GM20000 (cell line): Measurements from ENCODE around the gene XRCC4.

Source experiments
- DNase-seq: peaks from one replicate; pipeline ENCODE4 v3.0.0; 2012; ENCODE audit warnings: low spot score
- TF ChIP-seq, protein P1 (sequence below): IDR thresholded peaks from 2 replicates; pipeline ENCODE4 v1.5.1; 2012; ENCODE audit warnings: mild to moderate bottlenecking, control low read depth; ENCODE audit errors: extremely low read depth, missing control alignments

Gene XRCC4

DNA sequence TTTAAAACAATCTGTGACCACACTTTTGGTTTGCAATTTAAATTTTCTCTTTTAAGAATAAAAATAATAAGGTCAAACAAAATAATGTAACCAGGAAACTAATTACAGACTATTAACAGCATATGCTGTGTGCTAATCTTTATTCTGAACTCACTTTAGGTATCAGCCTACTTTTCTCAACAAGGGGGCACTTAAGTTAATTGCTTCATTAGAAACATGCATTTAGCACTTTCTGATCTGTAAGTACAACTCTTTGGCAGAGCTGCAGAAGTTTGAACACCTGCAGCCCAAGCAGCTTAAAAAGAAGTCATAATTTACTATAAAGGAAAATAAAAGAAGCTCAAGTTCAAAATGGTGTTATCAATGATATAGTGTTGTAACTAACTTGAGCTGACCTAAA lies 21.7 kb downstream of the XRCC4 start:
- TF ChIP-seq, protein P1, sequence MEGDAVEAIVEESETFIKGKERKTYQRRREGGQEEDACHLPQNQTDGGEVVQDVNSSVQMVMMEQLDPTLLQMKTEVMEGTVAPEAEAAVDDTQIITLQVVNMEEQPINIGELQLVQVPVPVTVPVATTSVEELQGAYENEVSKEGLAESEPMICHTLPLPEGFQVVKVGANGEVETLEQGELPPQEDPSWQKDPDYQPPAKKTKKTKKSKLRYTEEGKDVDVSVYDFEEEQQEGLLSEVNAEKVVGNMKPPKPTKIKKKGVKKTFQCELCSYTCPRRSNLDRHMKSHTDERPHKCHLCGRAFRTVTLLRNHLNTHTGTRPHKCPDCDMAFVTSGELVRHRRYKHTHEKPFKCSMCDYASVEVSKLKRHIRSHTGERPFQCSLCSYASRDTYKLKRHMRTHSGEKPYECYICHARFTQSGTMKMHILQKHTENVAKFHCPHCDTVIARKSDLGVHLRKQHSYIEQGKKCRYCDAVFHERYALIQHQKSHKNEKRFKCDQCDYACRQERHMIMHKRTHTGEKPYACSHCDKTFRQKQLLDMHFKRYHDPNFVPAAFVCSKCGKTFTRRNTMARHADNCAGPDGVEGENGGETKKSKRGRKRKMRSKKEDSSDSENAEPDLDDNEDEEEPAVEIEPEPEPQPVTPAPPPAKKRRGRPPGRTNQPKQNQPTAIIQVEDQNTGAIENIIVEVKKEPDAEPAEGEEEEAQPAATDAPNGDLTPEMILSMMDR, result no peak

DNA sequence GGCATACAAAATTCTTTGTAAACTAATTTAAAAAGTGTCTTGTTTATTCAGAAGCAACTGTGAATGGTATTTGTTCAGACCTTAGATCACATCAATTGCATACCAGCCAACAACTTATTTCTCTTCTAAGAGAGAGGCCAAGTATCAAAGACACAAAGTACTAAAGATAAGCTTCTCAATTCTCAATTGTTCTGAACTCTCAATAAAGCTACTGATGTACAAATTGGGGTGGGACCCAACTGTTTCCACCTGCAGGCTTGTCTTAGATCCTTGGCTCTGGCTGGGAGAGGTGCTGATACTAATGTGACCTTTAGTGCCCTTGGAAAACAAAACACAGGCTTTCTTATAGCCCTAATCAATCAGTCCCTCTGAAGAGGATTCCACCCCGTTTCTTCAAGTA lies 22.1 kb downstream of the XRCC4 start:
- TF ChIP-seq, protein P1, result no peak
- no peak for DNase-seq

More for the DNA sequence above, 21.7 kb downstream of the XRCC4 start:
- DNase-seq, result no peak

DNA sequence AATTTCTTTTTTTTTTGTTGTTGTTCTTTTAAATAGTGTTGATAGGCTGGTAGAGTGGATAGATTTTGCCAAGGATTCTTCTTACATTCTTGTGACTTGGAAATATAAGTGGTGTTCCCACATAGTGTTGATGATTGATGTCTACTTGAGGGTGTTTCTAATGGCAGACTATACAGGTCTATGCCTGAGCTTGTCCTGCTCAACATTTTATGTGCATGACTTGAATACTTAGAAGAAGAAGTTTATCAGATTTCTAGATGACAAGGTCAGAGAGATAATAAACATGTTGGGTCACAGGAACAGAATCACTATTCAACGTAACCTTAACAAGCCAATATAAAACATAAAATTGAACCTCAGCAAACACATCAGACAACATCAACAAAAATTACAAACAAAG lies 24.2 kb downstream of the XRCC4 start:
- TF ChIP-seq, protein P1, result no peak
- DNase-seq, result no peak

DNA sequence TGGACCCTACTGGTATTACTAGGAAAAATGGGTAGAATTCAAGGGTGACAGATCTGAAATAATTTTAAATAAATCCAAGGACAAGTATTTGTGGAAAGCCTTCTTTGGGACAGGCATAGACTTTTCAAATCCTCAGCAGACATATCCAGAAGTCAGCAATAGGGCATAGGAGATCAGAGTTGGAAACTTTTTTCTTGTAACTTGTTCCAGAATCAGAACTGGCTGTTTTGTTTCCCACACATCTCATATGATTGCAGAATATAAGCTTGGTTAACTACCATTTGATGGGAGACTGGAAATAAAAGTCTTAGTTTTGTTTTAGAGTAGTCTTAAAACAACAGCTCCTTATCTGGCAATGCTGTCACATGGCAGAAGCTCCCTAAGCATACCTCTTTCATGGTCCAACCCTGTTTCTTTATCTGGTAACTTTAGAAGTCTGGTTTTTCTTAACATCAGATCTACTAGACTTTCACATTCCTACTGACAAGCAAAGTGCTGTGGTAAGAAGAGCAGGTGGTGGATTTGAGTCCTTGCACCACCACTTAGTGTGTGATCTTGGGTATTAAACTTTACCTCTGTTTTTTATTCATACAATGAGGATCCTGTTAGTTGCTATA lies 25.1 kb downstream of the XRCC4 start:
- no peak for DNase-seq
- TF ChIP-seq, protein P1, result no peak

DNA sequence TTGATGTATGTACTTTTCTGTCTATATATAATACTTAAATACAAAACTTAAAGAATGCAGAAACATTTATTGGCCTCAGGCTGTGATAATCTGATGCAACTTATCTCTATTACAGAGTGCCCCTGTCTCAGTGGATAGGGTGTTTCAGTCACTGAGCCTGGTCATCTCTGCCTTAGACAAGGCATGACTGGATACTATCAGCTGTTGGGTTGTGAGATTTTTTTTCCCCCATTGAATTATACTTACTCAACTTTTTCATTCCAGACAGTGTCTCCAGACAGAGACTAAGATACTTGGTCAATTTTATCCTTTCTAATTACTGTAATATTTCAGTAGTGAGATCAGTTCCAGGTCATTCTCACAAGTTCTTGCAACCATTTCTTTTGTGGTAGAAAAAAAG lies 26.7 kb downstream of the XRCC4 start:
- no peak for DNase-seq
- TF ChIP-seq, protein P1, result no peak

DNA sequence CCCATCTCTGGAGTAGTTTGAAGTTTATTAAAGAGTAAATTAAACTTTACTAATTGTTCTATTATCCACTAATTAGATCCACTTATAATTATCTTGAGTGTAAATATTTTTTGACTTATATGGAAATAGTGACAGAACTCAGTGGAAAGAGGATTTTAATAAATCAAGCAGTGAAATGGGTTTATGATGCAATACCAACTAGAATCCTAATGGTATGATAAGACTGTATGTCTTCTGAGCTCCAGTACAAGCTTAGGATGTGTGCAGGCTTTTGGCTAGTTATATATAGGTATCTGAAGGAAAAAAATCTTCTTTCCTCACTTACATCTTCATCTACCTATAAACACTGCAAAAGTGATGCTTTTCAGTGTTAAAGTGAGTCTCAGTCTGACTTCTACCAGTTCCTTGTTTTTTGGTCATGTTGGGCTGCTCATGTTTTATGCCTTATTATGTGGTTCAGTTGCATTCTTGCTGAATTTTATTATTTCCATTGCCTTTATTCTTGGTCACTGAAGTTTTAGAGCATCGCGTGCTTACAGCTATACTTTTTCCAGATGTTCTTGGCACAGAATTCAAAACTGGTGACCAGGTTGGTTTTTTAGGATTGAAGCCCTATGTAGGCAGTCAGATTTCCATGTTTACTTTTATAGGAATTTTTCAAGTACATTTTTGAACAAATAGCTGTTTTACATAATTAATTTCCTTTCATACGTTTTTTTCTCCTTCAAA lies 30.5 kb downstream of the XRCC4 start:
- DNase-seq, result no peak
- TF ChIP-seq, protein P1, result no peak

DNA sequence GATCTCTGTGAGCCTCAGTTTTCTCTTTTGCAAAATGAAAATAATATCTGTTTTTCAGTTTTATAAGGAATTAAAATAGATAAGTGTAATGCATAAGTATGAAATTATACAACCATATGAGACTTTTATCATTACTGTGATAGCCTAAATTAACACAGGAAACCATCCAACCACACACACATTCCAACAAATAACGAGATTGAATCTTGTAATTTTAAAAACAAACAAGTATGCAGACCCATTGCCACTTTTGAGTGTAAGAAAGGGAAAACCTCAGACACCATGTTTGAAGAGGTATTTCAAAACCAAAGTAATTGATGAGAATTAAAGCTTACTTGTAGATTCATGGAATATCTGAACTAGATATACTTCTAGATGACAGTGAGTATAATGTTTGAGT lies 32.0 kb downstream of the XRCC4 start:
- TF ChIP-seq, protein P1, result no peak
- DNase-seq, result no peak
